Sigmoid colon (tissue), 4 donors: ENCODE data around the gene CDKL2.

Experiments
- EP300 ChIP-seq, 4 donors: sonication (generic); formaldehyde crosslinking; IDR thresholded peaks; one replicate each; pipeline ENCODE4 v1.6.1; 2017; ENCODE audit warnings: antibody characterized with exemption in 4 of 4
- POLR2A ChIP-seq, 2 donors: fragments of 450-650 bp; IDR thresholded peaks; one replicate each; pipeline ENCODE4 v1.6.1; 2016; ENCODE audit warnings: antibody characterized with exemption in 2 of 2, mild to moderate bottlenecking in 2 of 2, moderate library complexity in 2 of 2
- POLR2AphosphoS5 ChIP-seq, 4 donors: sonication (generic); formaldehyde crosslinking; IDR thresholded peaks; one replicate each; pipeline ENCODE4 v1.6.1; 2017; ENCODE audit warnings: antibody characterized with exemption in 4 of 4

DNA sequence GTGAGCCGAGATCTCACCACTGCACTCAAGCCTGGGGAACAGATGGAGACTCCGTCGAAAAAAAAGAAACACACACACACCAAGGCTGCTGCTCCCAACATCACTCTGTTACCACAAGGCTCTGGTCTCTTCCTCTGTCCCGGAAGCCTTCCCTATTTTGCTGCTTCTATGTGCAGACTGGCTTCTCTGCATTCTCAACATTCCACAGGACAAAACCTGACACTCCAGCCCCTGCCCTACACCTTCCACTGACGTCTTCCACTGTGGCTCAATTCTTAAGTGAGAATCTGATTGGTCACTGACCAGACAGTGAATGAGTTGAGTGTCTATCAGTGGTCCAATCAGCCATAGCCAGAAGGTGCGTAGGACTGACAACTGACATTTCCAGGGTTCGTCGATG is 68.5 kb downstream of the CDKL2 start:
- TF ChIP-seq POLR2A (IDR thresholded peaks at IDR 0.05) (no peak), EP300 (IDR thresholded peaks at IDR 0.05) (no peak), POLR2AphosphoS5 (IDR thresholded peaks at IDR 0.05) (no peak)
